ENCODE measurements around the gene NT5DC3.

Gene NT5DC3

GRCh38 chr12:103882861-103883596, 42.0 kb upstream of the NT5DC3 start:
- no peak overlapping the region for H3K4me3 ChIP-seq (ENCODE audit: low read depth, low read length)
- TF ChIP-seq CTCF (IDR thresholded peaks at IDR 0.05; ENCODE audit: insufficient read depth, low read length, missing control alignments), result no peak
- DNase-seq (ENCODE audit: low read depth, low spot score), result no peak
- ChIA-PET CTCF (interaction anchor here (1.0 to 7.4 kb wide), 17 partner anchors 8 to 238 kb away, joined by 3 to 78 read pairs (median 5); a partner anchor contains a TSS), POLR2A (no interaction called here)

DNA sequence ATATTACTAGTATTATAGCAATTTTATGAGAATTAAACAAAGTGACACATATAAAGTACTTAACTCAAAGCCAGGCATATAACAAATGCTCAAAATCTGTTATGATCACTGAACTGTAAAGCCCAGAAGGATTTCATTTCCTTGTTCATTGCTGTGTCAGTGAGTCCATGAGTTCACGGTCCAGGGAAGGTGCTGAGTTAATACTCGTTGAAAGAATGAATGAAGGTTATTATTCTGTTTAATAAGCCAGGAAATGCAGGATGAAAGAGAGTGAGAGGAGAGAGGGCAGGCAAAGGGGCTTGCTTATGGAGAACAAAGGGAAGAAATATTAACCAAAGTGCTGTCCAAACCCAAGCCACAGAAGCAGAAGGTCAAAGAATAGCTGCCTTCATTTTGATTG, 40.2 kb upstream of the NT5DC3 start:
- POLR2A ChIA-PET, result no interaction called here
- TF ChIP-seq CTCF (IDR thresholded peaks at IDR 0.05; ENCODE audit: insufficient read depth, low read length, missing control alignments), result no peak
- no peak for DNase-seq (ENCODE audit: low read depth, low spot score)
- H3K4me3 ChIP-seq (ENCODE audit: low read depth, low read length), result no peak overlapping the region
- CTCF ChIA-PET, result interaction anchor here (0.8 to 7.4 kb wide), 9 partner anchors 11 to 229 kb away, joined by 3 to 78 read pairs (median 6); no protein-coding TSS in a partner anchor

DNA sequence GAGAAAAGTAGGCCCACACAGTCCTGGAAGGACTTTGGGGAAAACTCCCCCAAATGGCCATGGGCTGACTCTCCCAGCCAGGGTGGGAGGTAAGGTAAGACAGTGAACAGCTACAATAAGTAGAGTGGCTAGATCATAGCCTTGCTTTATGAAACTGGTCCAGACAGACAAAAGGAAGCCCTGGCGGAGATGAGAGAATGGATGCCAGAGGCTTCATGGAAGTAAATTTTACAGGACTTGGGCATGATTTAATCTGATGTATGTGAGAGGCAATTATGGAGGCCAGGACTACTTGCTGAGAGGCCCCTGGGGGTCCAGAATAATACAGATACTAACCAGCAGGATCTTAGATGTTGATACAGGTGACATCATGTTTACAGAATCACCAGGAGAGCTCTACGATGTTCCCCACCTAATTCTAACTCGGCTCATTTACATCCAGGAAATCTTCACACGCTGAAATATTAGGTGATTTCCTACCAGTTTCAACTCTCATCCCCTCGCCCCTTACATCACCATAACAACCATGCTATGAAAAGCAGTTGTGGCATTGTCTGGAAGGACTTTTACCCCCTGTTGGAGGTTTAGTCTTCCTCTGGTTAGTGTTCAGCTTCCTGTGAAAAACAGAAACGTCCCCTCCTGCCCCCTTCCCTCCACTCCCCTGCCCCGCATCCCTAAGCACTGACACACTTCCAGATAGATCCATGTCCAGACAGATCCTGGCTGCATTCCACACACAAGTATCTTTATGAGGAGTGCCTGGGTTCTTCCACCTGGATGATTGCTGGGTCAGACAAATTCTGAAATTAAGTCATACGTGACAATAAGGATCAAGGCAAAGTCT, 39.5 kb upstream of the NT5DC3 start:
- DNase-seq (ENCODE audit: low read depth, low spot score), result no peak
- no peak for TF ChIP-seq CTCF (IDR thresholded peaks at IDR 0.05; ENCODE audit: insufficient read depth, low read length, missing control alignments)
- H3K4me3 ChIP-seq (ENCODE audit: low read depth, low read length), result no peak overlapping the region
- ChIA-PET CTCF (interaction anchor here (0.7 to 7.4 kb wide), 12 partner anchors 8 to 254 kb away, joined by 3 to 78 read pairs (median 4); partner anchors contain the start of gene TDG), POLR2A (no interaction called here)

DNA sequence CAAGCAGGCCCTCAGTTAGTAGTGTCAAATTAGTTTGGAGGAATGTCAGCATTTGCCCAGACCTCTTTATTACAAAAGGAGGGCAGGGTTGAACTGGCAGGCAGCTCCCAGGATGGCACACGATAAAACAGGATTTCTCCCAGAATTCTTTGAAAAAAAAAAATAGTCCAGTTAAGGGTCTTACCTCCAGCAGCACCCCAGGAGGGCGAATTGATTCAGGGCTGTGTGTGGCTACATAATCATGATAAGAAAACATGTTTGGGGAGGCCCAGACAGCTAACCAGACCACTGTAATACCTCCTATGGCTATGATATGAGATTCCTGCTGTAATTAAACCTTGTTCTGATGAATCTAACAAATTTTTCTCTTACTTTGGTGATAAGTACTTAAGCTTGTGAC, 38.8 kb upstream of the NT5DC3 start:
- DNase-seq (ENCODE audit: low read depth, low spot score), result no peak
- H3K4me3 ChIP-seq (ENCODE audit: low read depth, low read length), result no peak overlapping the region
- POLR2A ChIA-PET, result no interaction called here
- CTCF ChIA-PET, result interaction anchor here (0.7 to 7.4 kb wide), 12 partner anchors 9 to 254 kb away, joined by 3 to 78 read pairs (median 6); partner anchors contain the start of gene TDG
- TF ChIP-seq CTCF (IDR thresholded peaks at IDR 0.05; ENCODE audit: insufficient read depth, low read length, missing control alignments), result no peak

GRCh38 chr12:103879048-103879692, 38.1 kb upstream of the NT5DC3 start:
- no peak for TF ChIP-seq CTCF (IDR thresholded peaks at IDR 0.05; ENCODE audit: insufficient read depth, low read length, missing control alignments)

More at GRCh38 chr12:103879048-103879692, 38.1 kb upstream of the NT5DC3 start:
- DNase-seq (ENCODE audit: low read depth, low spot score), result no peak
- ChIA-PET POLR2A (no interaction called here), CTCF (interaction anchor here (0.7 to 7.4 kb wide), 16 partner anchors 9 to 304 kb away, joined by 3 to 78 read pairs (median 9); partner anchors contain the start of genes HSP90B1 and TDG)
- no peak overlapping the region for H3K4me3 ChIP-seq (ENCODE audit: low read depth, low read length)

Measured in AG04449 (cell line).